OCI-M1 (cell line): ENCODE results near the gene HBS1L.

Source experiments
- DNase-seq: peaks from one replicate; lab custom pipeline; 2025; lab: John Stamatoyannopoulos, UW

HBS1L gene

DNA sequence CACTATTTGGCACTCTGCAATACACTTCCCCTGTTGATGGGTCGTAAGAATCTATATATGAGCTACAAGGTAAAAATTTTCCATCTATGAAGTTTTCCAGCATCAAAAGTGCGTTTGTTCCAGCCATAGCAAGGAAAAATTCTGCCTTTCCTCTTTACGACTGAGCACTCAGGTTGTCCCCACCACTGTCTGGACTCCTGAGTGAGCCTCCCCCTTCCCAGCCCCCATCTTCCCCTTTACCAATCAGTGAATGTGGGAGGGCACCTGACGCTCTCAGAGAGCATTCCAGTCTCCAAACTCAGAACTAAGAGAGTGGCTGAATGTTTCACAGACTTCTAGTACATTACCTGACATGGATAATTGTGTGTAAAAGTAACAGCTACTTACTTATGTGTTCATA lies 104.7 kb downstream of the HBS1L start, which contains the start of gene ALDH8A1:
TSS of gene ALDH8A1 (minus strand) at position 175 of the 400 bp plus-strand sequence. CDS start at position 127, 48 bp downstream.
- DNase-seq, result no peak

DNA sequence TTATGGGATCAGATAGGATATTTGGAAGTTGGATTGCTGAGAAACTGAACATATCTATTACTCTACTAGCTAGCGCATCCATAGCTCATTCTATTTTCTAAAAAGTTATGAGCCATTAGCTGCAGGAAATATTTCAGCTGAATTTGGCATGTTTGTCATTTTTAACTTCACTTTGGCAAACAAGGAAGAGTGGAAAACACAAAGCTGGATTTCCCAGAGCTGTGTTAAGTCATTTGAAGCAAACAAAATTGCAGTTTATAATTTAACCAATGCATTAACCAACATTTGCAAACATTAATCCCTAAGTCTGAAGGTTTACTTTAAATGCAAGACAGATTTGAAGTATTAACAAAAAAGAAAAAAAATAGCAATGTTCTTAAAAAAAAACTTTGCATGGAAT lies 105.9 kb downstream of the HBS1L start:
- no peak for DNase-seq

DNA sequence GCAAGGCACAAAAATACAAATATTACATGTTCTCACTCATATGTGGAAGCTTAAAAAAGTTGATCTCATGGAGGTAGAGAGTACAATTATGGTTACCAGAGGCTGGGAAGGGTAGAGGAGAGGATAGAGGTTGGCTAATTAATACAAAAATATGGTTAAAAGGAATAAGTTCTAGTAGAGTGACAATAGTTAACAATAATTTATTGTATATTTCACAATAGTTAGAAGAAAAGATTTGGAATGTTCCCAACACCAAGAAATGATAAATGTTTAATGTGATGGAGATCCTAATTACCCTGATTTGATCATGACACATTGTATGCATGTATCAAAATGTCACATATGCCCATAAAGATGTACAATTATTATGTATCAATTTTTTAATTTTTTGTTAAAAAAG lies 106.5 kb downstream of the HBS1L start:
- DNase-seq, result no peak

DNA sequence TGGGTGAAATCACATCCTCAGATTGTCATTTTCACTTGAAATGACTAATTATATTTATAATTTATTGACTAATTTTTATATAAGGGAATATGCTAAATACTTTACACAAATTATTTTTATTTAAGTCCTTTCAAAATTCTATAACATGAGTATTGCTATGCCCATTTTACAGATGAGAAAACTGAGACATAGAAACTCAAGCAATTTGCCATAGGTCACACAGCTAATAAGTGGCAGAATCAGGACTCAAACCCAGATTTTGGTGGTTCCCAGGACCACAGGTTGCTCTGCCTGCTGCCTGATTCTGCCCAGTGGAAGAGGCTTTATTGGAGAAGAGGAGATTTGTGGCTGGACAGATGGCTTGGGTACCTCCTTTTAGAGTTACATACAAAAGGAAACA lies 109.6 kb downstream of the HBS1L start:
- no peak for DNase-seq

- no peak for DNase-seq
These were observed 111.0 kb downstream of the HBS1L start for GRCh38 chr6:134943522-134944111.

- DNase-seq, result no peak
These were observed 115.7 kb downstream of the HBS1L start for GRCh38 chr6:134938896-134939295.

DNA sequence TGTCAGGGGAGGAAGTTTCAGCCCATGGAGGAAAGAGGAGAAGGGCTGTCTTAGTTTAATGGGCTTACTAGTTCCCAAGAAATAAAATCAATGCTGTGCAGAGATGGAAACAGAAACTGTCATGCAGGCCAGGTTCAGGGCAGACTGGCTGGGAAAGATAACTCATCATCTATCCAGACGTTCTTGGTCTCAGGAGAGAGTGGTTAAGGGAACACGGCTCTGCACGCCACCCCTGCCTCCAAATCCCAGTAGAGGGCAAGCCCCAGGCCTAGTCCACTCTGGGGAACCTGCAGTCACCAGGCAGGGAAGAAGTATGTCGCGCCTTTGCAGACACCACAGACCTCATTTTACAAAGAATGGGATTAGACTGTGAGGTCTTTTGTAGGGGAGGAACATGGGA lies 117.2 kb downstream of the HBS1L start:
- no peak for DNase-seq

DNA sequence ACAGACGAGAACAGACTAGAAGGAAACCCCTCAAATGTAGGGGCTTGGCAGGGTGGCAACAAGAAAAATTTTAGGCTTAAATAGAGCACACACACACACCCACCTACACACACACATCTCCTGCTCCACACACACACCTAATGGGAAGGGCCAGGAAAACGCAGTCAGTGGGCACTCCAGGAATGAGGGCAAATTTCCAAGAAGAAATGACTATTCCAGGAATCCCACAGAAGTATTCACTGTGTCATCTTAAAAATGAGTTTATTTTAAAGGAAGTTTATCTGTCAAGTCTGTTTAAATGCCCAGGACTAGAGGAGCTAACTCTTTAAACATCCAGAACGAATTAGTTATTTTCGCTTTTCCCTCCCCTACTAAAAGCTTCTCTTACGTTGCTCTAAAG lies 117.7 kb downstream of the HBS1L start:
- no peak for DNase-seq

DNA sequence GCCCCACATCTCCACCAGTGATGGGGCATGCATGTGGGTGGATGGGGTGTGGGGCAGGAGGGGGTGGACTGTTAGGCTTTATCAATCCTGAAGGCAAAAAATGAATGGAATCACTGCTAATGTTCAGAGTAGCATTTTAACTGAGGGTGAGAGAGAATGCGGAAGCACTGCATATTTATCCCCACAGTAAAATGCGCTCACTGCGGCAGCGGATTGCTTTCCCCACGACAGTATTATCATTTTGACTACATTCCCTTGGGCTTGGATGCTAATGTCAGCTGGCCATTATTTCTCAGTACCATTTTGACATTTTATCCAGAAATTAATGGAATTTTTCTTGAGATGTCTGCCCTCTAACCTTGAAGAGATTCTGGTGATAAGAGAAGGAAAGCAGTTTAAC lies 118.1 kb downstream of the HBS1L start:
- no peak for DNase-seq

DNA sequence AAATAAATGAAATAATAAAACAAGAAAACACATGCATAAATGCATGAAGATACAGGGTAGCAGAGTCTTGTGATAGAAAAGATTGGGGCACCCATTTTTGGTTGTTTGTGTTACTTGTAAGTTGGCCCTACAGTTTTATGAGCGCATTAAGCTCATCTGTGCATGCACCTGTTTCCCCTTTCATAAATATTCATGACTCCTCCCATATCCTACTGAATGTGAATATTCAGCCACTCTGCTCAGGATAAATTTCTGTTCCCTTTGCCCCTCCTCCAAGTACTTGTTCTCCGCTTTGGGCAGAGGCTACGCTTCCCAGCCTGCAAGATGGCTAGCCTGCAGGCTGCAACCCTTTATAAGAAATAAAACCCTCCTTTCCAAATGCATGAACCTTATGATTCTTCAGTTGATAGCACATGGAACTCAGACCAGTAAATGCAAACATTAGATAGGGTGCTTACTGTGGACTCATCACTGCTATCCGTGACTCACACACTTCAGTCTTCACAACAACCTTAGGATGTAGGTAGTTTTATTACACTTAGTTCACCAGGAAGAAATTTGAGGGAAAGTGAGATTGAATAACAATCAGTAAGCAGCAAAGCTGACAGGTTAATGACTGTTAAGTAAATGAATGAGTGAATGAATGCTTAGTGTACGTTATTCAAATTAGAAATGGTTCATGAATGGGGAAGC lies 119.7 kb downstream of the HBS1L start:
- no peak for DNase-seq

DNA sequence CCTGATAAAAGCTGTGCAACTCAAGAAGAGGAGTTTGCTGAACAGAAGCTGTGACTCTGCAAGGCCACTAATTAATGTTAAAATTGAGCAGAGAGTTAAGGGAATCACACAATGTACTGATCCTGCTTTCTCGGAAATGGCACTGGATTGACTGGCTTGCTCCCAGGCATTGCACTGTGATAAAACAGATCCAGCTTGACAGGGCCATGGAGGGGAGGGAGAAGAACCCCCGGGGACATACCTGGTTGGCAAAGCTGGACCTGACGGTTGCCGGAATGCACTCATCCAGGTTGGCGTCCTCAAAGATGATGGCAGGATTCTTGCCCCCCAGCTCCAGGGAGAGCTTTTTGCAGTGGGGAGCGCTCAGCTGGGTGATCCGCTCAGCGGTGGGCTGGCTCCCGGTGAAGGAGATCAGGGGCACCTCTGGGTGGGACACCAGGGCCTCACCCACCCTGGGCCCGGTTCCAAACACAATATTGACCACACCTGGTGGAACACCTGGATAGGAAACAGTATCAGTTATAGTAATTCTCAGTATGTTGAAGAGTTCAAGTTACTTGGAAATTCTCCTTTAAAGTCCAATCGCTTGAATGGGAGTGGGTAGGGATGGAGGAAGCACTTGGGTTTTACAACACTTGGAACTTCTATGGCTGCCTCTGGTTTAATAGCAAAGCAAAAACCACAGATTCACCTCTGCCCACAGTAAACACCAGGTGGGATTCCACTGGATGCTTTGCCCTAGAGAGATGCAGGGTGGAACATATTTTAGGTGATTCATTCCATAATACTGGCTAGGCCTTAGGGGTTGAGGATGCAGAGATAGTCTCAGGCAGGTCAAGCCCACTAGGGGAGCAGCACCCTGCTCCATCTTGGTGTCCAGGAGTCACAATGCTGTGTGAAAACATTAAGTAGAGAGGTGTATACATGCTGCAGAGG lies 121.8 kb downstream of the HBS1L start:
- DNase-seq, result no peak

DNA sequence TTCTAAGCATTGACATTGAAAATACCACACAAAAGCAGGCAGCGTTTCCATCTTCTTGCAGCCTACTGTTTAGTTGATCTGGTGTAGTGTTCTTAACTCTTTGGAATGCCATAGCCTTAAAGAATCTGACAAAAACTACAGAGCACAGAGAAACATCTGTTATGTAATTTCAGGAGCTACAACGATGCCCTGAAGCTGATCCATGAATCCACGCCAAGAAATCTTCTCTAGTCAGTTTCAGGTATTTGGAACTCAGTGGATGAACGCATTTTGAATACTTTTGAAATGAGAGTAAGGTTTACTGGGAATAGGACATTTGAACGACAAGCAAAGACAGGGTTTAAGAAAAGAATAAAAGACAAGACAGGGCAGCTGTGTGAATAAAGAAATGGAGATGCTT lies 122.5 kb downstream of the HBS1L start:
- no peak for DNase-seq

- DNase-seq, result no peak
These were observed 124.2 kb downstream of the HBS1L start for GRCh38 chr6:134930463-134930862.

DNA sequence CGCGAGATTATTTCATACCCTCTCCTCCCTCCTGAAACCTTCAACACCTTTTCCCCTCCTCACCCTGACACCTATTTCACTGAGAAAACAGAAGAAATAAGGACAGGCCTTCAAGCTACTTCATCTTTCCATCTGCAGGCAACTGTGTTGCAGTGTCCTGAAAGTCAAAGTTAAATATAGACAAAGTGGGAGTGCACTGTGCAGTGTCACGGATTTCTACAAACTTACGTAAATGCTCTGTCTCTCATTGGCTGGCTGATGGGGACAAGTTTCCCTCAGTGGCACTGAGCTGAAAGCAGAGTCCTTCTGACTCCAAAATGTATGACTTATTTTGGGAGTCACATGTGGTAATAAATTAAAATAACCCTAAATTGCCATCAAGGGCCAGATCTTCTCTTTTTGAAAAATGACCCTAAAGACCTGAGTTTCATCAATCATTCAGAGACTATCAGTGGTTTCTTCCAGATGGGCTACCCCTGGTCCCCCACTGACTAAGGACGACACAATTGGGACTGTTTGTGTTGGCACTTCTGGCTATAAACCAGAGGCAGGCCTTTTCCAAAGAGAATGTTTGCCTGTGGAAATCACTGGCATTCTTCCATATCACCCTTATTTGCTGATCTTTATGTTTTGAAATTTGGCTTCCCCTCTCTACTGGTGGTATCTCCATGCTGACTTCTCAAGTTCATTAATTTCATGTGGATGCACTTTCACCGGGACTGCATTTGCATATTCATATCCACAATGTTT lies 126.3 kb downstream of the HBS1L start:
- no peak for DNase-seq

DNA sequence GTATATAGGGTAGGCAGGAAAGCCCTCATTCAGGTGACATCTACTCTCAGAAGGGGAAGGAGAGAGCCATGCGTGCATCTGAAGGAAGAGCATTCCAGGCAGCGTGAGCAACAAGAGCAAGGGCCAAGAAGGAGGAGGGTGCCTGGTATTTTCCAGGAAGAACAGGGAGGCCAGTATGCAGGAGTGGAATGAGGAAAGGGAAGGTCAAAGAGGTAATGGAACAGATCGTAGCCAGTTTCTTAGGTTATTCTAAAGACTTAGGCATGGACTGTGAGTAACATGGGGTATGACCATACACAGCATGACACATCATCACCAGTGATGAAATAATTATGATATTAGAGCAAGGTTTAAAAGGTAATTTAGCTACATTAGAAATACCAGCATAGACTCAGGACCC lies 128.8 kb downstream of the HBS1L start:
- no peak for DNase-seq

DNA sequence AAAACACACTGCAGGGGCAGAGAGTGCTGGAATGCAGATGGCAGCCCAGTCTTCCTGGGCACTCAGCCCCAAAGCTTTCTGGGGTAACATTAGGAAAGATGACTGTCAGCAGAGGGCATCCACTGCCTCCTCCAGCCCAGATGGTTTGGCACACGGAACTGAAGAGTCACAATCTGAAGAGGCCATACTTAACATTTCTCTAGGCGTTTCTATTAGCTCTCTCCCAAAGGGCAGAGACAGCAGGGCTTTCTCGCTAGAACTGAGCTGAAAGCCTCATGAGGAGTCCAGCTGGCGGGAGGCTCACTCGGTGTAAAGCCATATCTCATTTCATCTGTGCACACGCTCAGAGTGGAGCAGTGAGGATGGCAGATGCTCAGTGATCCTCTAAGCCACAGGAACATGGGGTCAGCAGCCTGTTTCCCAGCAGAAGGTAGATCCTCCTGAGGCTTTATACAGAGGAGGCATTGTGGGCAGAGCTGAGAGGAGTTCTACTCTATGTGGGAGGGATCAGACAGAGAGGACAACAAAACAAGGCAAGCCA lies 132.8 kb downstream of the HBS1L start:
- no peak for DNase-seq

DNA sequence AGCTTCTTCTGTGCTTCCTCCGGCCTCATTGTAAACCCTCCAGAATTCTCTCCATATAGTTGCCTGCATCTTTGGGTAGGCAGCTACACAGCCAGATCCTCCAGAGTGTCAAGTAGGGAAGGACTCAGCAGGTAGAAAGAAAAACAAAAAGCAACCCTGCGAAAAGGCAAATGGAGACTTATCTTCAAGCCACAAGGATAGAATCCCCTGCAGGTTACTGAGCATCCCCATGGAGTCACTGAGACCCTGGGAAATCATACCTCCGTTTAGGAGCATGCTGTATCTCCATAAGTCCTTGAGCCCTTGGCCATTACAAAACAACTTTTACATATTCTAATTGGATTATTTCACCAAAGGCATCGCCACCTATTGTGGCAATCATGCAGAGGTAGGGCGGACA lies 133.3 kb downstream of the HBS1L start:
- no peak for DNase-seq

DNA sequence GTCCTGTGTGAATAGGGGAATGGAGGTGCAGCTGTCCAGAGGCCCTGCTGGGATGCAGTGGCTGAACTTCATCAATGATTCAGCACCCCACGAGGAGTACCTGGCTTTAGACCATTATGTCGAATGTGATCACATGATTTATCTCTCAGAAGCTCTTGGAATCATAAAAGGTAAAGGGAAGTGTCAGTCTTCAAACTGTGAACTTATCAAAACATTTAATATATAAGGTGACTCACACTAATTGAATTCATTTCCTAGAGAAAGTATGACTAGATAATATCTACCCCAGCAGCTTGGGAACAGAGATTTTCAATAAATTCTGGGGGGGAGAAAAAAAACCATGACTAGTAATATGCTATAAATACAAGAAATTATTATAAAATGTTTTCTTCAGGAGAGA lies 134.2 kb downstream of the HBS1L start:
- no peak for DNase-seq

GRCh38 chr6:134918418-134918961 lies 136.1 kb downstream of the HBS1L start:
- DNase-seq, result no peak

DNA sequence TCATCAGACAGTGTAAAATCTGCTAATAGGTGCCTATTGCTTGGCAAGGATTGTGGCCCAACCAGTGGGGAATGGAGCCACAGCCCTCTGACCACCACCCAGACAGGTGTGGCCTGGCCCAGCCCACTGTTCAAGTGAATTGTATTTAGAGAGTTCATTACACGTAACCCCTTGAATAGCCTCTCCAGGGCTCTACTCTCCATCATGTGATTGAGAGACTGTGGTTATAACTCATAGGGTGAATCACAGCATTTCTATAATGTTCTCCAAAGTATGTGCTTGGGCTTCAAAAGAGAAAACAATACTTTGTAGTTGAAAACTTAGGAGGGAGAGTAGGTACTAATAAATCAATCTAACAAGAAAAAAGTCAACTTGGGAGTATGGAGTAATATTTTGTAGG lies 143.1 kb downstream of the HBS1L start:
- DNase-seq, result no peak

GRCh38 chr6:134910593-134910935 lies 144.1 kb downstream of the HBS1L start:
- no peak for DNase-seq
